Karpas-422 (cell line): ENCODE data around the gene SCN4A. TPM values are rescaled to one million over a fixed set of nuclear protein-coding genes. Genes with fewer than 3 reads are reported as not detected.

Experiments
- DNase-seq: peaks from one replicate; pipeline ENCODE4 v3.0.0-alpha.2; 2015
- H2AFZ ChIP-seq: fragments of 200-600 bp; sonication (generic); 2 replicates; pipeline ENCODE4 v1.6.1; 2014; ENCODE audit warnings: antibody characterized with exemption, low read length, mixed read lengths
- H3K27ac ChIP-seq: fragments of 200-600 bp; sonication (generic); 2 replicates; pipeline ENCODE4 v1.5.1; 2014; ENCODE audit warnings: mild to moderate bottlenecking, low read length, moderate library complexity
- H3K27me3 ChIP-seq: fragments of 200-600 bp; sonication (generic); 2 replicates; pipeline ENCODE4 v1.6.1; 2014; ENCODE audit warnings: low read length, mixed read lengths
- H3K36me3 ChIP-seq: fragments of 200-600 bp; sonication (generic); 2 replicates; pipeline ENCODE4 v1.6.1; 2014; ENCODE audit warnings: low read length, mixed read lengths; ENCODE audit not compliant: insufficient read depth
- H3K4me1 ChIP-seq: fragments of 200-600 bp; sonication (generic); 2 replicates; pipeline ENCODE4 v1.6.1; 2014; ENCODE audit warnings: mild to moderate bottlenecking, low read length, mixed read lengths
- H3K4me2 ChIP-seq: fragments of 200-600 bp; sonication (generic); 2 replicates; pipeline ENCODE4 v1.6.1; 2014; ENCODE audit warnings: low read length, low read depth, mild to moderate bottlenecking; ENCODE audit not compliant: poor library complexity, severe bottlenecking
- H3K4me3 ChIP-seq: fragments of 200-600 bp; sonication (generic); 2 replicates; pipeline ENCODE4 v1.5.1; 2014; ENCODE audit warnings: mild to moderate bottlenecking, antibody characterized with exemption, low read length, mixed read lengths
- H3K79me2 ChIP-seq: fragments of 200-600 bp; sonication (generic); 2 replicates; pipeline ENCODE4 v1.6.1; 2014; ENCODE audit warnings: mild to moderate bottlenecking, low read length, mixed read lengths
- H3K9ac ChIP-seq: fragments of 200-600 bp; sonication (generic); 2 replicates; pipeline ENCODE4 v1.6.0; 2014; ENCODE audit warnings: low read length
- H3K9me2 ChIP-seq: fragments of 200-600 bp; sonication (generic), shearing (Covaris generic); replicated peaks from 2 replicates; pipeline ENCODE4 v1.6.0; 2014; ENCODE audit warnings: mild to moderate bottlenecking, low read length, moderate library complexity; ENCODE audit not compliant: insufficient read depth
- H3K9me3 ChIP-seq: fragments of 300-700, 200-600 bp; sonication (generic); 2 replicates; pipeline ENCODE4 v1.6.1; 2014; ENCODE audit warnings: low read length, mixed read lengths
- H4K20me1 ChIP-seq: fragments of 200-600 bp; sonication (generic); 2 replicates; pipeline ENCODE4 v1.6.1; 2014; ENCODE audit warnings: mild to moderate bottlenecking, antibody characterized with exemption, low read length, low read depth; ENCODE audit not compliant: insufficient read depth
- total RNA-seq: library from RNA; depleted of rRNA; stranded (reverse); fragments of >200 nt; shearing (Covaris generic); gene quantifications from 2 replicates; pipeline ENCODE4 v1.2.3, GENCODE V29; 2014; ENCODE audit warnings: low replicate concordance

The SCN4A gene
- total RNA-seq, 1 experiment from 2014 or later = 0.07 TPM

- H2AFZ ChIP-seq = no peak overlapping the region
- no peak overlapping the region for H3K27ac ChIP-seq
These were observed 39.1 kb downstream of the SCN4A start for GRCh38 chr17:63933598-63933997.

GRCh38 chr17:63932721-63933120, 40.0 kb downstream of the SCN4A start:
- H3K79me2 ChIP-seq = peaks cover 27% of the 10 kb centered on the region
- H3K9me3 ChIP-seq = no peaks in the 10 kb centered on the region
- H3K4me3 ChIP-seq = peak overlapping the region; percentile 100
- H4K20me1 ChIP-seq = peaks cover 20% of the 10 kb centered on the region
- no peaks in the 10 kb centered on the region for H3K9me2 ChIP-seq
- peak overlapping the region; percentile 94 for H3K4me2 ChIP-seq
- H3K27ac ChIP-seq = peak overlapping the region; percentile 99
- no peaks in the 10 kb centered on the region for H3K27me3 ChIP-seq
- H3K36me3 ChIP-seq = peaks cover 38% of the 10 kb centered on the region
- peaks cover 82% of the 10 kb centered on the region for H3K4me1 ChIP-seq
- DNase-seq = peak; percentile 65
- no peak overlapping the region for H2AFZ ChIP-seq
- peak overlapping the region; percentile 100 for H3K9ac ChIP-seq

More at GRCh38 chr17:63933598-63933997, 39.1 kb downstream of the SCN4A start:
- peaks cover 31% of the 10 kb centered on the region for H3K36me3 ChIP-seq
- peaks cover 20% of the 10 kb centered on the region for H4K20me1 ChIP-seq
- H3K27me3 ChIP-seq = no peaks in the 10 kb centered on the region
- H3K9ac ChIP-seq = peak overlapping the region; percentile 100
- no peaks in the 10 kb centered on the region for H3K9me2 ChIP-seq
- H3K79me2 ChIP-seq = peaks cover 27% of the 10 kb centered on the region
- peaks cover 73% of the 10 kb centered on the region for H3K4me1 ChIP-seq
- no peak overlapping the region for H3K4me2 ChIP-seq
- no peak overlapping the region for H3K4me3 ChIP-seq
- H3K9me3 ChIP-seq = no peaks in the 10 kb centered on the region
- DNase-seq = no peak

- Histone ChIP-seq H3K9me2 (no peaks in the 10 kb centered on the region), H3K9ac (peak within 1 kb of the TSS; percentile 100), H3K4me2 (peak within 1 kb of the TSS; percentile 94)
These were observed 40.6 kb downstream of the SCN4A start, which contains the start of gene CD79B for GRCh38 chr17:63931981-63932561. TSS of gene CD79B (minus strand) at chr17:63932331. CDS start at chr17:63932261, 70 bp downstream.

GRCh38 chr17:63930951-63931575, 41.7 kb downstream of the SCN4A start:
- H3K27me3 ChIP-seq = no peaks in the 10 kb centered on the region
- H3K79me2 ChIP-seq = peaks cover 27% of the 10 kb centered on the region
- peak overlapping the region; percentile 100 for H3K9ac ChIP-seq
- peaks cover 20% of the 10 kb centered on the region for H4K20me1 ChIP-seq
- H3K9me3 ChIP-seq = no peaks in the 10 kb centered on the region
- DNase-seq = peak; percentile 93
- H3K4me2 ChIP-seq = peak overlapping the region; percentile 94
- no peaks in the 10 kb centered on the region for H3K9me2 ChIP-seq
- peak overlapping the region; percentile 100 for H3K4me3 ChIP-seq
- no peak overlapping the region for H2AFZ ChIP-seq
- peaks cover 83% of the 10 kb centered on the region for H3K4me1 ChIP-seq
- H3K36me3 ChIP-seq = peaks cover 42% of the 10 kb centered on the region
- H3K27ac ChIP-seq = peak overlapping the region; percentile 99

More at GRCh38 chr17:63931981-63932561, 40.6 kb downstream of the SCN4A start, which contains the start of gene CD79B:
- peaks cover 38% of the 10 kb centered on the region for H3K36me3 ChIP-seq
- DNase-seq = peak; percentile 97
- H3K27me3 ChIP-seq = no peaks in the 10 kb centered on the region
- H3K27ac ChIP-seq = peak within 1 kb of the TSS; percentile 99
- H4K20me1 ChIP-seq = peaks cover 20% of the 10 kb centered on the region
- H2AFZ ChIP-seq = no peak within 1 kb of the TSS
- no peaks in the 10 kb centered on the region for H3K9me3 ChIP-seq
- peak within 1 kb of the TSS; percentile 100 for H3K4me3 ChIP-seq
- peaks cover 83% of the 10 kb centered on the region for H3K4me1 ChIP-seq
- peaks cover 27% of the 10 kb centered on the region for H3K79me2 ChIP-seq

- no peaks in the 10 kb centered on the region for H3K27me3 ChIP-seq
- peak overlapping the region; percentile 100 for H3K9ac ChIP-seq
- peak overlapping the region; percentile 100 for H3K4me3 ChIP-seq
- no peak overlapping the region for H2AFZ ChIP-seq
- H3K4me1 ChIP-seq = peaks cover 91% of the 10 kb centered on the region
- peaks cover 27% of the 10 kb centered on the region for H3K79me2 ChIP-seq
- no peaks in the 10 kb centered on the region for H3K9me3 ChIP-seq
- DNase-seq = peak; percentile 55
- peaks cover 20% of the 10 kb centered on the region for H4K20me1 ChIP-seq
- H3K4me2 ChIP-seq = peak overlapping the region; percentile 94
- peak overlapping the region; percentile 99 for H3K27ac ChIP-seq
- H3K36me3 ChIP-seq = peaks cover 42% of the 10 kb centered on the region
- no peaks in the 10 kb centered on the region for H3K9me2 ChIP-seq
These were observed 42.6 kb downstream of the SCN4A start for GRCh38 chr17:63929860-63930766.

GRCh38 chr17:63928966-63929695, 43.6 kb downstream of the SCN4A start:
- H3K4me3 ChIP-seq = peak overlapping the region; percentile 100

GRCh38 chr17:63928172-63928666, 44.5 kb downstream of the SCN4A start:
- Histone ChIP-seq H3K27me3 (no peaks in the 10 kb centered on the region), H3K4me2 (peak overlapping the region; percentile 94), H3K4me3 (peak overlapping the region; percentile 100; the same call in 1 of the 2 replicates), H3K4me1 (peaks cover 87% of the 10 kb centered on the region), H3K36me3 (peaks cover 42% of the 10 kb centered on the region), H4K20me1 (peaks cover 20% of the 10 kb centered on the region), H3K79me2 (peaks cover 27% of the 10 kb centered on the region), H2AFZ (no peak overlapping the region), H3K9ac (peak overlapping the region; percentile 100), H3K27ac (peak overlapping the region; percentile 99), H3K9me3 (no peaks in the 10 kb centered on the region), H3K9me2 (no peaks in the 10 kb centered on the region)
- peak; percentile 79 for DNase-seq

More at GRCh38 chr17:63928966-63929695, 43.6 kb downstream of the SCN4A start:
- H3K9ac ChIP-seq = peak overlapping the region; percentile 100
- no peak overlapping the region for H2AFZ ChIP-seq
- peak overlapping the region; percentile 99 for H3K27ac ChIP-seq
- DNase-seq = no peak
- H3K4me2 ChIP-seq = peak overlapping the region; percentile 94
- H3K79me2 ChIP-seq = peaks cover 27% of the 10 kb centered on the region
- H3K4me1 ChIP-seq = peaks cover 89% of the 10 kb centered on the region
- peaks cover 42% of the 10 kb centered on the region for H3K36me3 ChIP-seq
- H4K20me1 ChIP-seq = peaks cover 20% of the 10 kb centered on the region
- H3K9me3 ChIP-seq = no peaks in the 10 kb centered on the region
- H3K27me3 ChIP-seq = no peaks in the 10 kb centered on the region
- no peaks in the 10 kb centered on the region for H3K9me2 ChIP-seq
